ENCODE measurements around the gene NAPEPLD. TPM values are rescaled to one million over a fixed set of nuclear protein-coding genes. Genes with fewer than 3 reads are reported as not detected.
"Not testable (repeated sequence)": the region's sequence is repeated elsewhere in the genome, so short reads cannot be mapped to it uniquely, and the experiment has no call there.

NAPEPLD gene
- total RNA-seq, 1 experiment from 2014 or later: 19.2 TPM

- POLR2A ChIA-PET: no interaction called here
- Histone ChIP-seq H3K4me3 (ENCODE audit: low read depth in 2 of 2, low read length in 2 of 2) (no peak overlapping the region), H3K9me3 (ENCODE audit: control insufficient read depth, insufficient read depth, low read depth, low read length) (no peaks in the 10 kb centered on the region), H3K4me1 (ENCODE audit: control insufficient read depth, insufficient read depth, low read length) (no peaks in the 10 kb centered on the region), H3K27me3 (ENCODE audit: control insufficient read depth, insufficient read depth, low read length) (no peaks in the 10 kb centered on the region), H3K27ac (ENCODE audit: low read length) (no peak overlapping the region), H3K36me3 (ENCODE audit: control insufficient read depth, insufficient read depth, low read length) (peaks cover 4% of the 10 kb centered on the region; the same call in 1 of the 2 replicates)
- no peak for DNase-seq (ENCODE audit: low read depth, low spot score)
- ATAC-seq: no peak
- TF ChIP-seq TCF7L2 (IDR thresholded peaks at IDR 0.05; ENCODE audit: low read depth, low read length): no peak
- in situ Hi-C loops (cut with HindIII; ENCODE audit: low pct_unique_long_range_greater_than_20kb, low sequenced_read_pairs): no loop called here
- intact Hi-C loops (cut with micrococcal nuclease; ENCODE audit: unreplicated experiment): no loop called here
- CTCF ChIA-PET: no interaction called here
- no TSS peak for BruUV-seq (replicated peaks)
These were observed 33.1 kb downstream of the NAPEPLD start for GRCh38 chr7:103115771-103116170.

DNA sequence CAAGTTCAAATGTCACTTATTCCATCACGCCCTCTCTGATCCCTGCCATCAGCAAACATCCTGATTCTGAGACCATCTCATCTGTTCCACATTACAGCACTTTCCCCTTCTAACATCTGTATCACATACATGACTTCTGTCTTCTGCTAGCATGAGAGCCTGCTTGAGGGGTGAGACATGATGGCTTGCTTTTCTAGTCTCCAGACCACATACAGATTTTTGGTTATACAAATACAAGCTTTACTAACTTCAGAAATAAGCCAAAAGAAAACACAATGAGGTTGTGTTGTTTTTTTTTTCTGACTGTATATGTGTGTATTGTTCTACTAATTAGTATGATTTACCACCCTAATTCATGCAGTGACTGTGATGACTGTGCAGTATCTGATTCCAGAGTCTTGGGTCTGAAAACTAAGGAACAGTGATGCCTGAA, 34.3 kb downstream of the NAPEPLD start:
- H3K36me3 ChIP-seq (ENCODE audit: control insufficient read depth, insufficient read depth, low read length): 0 out of 2 replicates have a peak, but pooled peaks cover 2% of the 10 kb centered on the region
- POLR2A ChIA-PET: no interaction called here
- H3K9me3 ChIP-seq (ENCODE audit: control insufficient read depth, insufficient read depth, low read depth, low read length): no peaks in the 10 kb centered on the region
- H3K27ac ChIP-seq (ENCODE audit: low read length): no peak overlapping the region
- ATAC-seq: no peak
- H3K4me3 ChIP-seq (ENCODE audit: low read depth in 2 of 2, low read length in 2 of 2): no peak overlapping the region
- intact Hi-C loops (cut with micrococcal nuclease; ENCODE audit: unreplicated experiment) (no loop called here), in situ Hi-C loops (cut with HindIII; ENCODE audit: low pct_unique_long_range_greater_than_20kb, low sequenced_read_pairs) (no loop called here)
- no peaks in the 10 kb centered on the region for H3K4me1 ChIP-seq (ENCODE audit: control insufficient read depth, insufficient read depth, low read length)
- CTCF ChIA-PET: no interaction called here
- H3K27me3 ChIP-seq (ENCODE audit: control insufficient read depth, insufficient read depth, low read length): no peaks in the 10 kb centered on the region
- DNase-seq (ENCODE audit: low read depth, low spot score): no peak
- no peak for TF ChIP-seq POLR2AphosphoS5 (IDR thresholded peaks at IDR 0.05; ENCODE audit: low read depth, low read length)
- no peak for TF ChIP-seq CTCF (IDR thresholded peaks at IDR 0.05)
- TF ChIP-seq, protein P1, sequence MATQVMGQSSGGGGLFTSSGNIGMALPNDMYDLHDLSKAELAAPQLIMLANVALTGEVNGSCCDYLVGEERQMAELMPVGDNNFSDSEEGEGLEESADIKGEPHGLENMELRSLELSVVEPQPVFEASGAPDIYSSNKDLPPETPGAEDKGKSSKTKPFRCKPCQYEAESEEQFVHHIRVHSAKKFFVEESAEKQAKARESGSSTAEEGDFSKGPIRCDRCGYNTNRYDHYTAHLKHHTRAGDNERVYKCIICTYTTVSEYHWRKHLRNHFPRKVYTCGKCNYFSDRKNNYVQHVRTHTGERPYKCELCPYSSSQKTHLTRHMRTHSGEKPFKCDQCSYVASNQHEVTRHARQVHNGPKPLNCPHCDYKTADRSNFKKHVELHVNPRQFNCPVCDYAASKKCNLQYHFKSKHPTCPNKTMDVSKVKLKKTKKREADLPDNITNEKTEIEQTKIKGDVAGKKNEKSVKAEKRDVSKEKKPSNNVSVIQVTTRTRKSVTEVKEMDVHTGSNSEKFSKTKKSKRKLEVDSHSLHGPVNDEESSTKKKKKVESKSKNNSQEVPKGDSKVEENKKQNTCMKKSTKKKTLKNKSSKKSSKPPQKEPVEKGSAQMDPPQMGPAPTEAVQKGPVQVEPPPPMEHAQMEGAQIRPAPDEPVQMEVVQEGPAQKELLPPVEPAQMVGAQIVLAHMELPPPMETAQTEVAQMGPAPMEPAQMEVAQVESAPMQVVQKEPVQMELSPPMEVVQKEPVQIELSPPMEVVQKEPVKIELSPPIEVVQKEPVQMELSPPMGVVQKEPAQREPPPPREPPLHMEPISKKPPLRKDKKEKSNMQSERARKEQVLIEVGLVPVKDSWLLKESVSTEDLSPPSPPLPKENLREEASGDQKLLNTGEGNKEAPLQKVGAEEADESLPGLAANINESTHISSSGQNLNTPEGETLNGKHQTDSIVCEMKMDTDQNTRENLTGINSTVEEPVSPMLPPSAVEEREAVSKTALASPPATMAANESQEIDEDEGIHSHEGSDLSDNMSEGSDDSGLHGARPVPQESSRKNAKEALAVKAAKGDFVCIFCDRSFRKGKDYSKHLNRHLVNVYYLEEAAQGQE (IDR thresholded peaks at IDR 0.05; ENCODE audit: insufficient read depth in 1 of 2, low read depth in 2 of 2, low read length in 1 of 2): no peak
- TF ChIP-seq TCF7L2 (IDR thresholded peaks at IDR 0.05; ENCODE audit: low read depth, low read length): no peak
- BruUV-seq (replicated peaks): no TSS peak

GRCh38 chr7:103113164-103113563, 35.7 kb downstream of the NAPEPLD start:
- TF ChIP-seq TCF7L2 (IDR thresholded peaks at IDR 0.05; ENCODE audit: low read depth, low read length) (no peak), SIN3A (IDR thresholded peaks at IDR 0.05; ENCODE audit: borderline replicate concordance, insufficient read depth, low read depth, low read length) (no peak), POLR2AphosphoS5 (IDR thresholded peaks at IDR 0.05; ENCODE audit: low read depth, low read length) (no peak), CTCF (IDR thresholded peaks at IDR 0.05) (no peak)
- TF ChIP-seq, protein P1 (IDR thresholded peaks at IDR 0.05; ENCODE audit: insufficient read depth in 1 of 2, low read depth in 2 of 2, low read length in 1 of 2): no peak
- ATAC-seq: peak; percentile 63; the same call in 1 of the 2 replicates
- no TSS peak for BruUV-seq (replicated peaks)
- H3K36me3 ChIP-seq (ENCODE audit: control insufficient read depth, insufficient read depth, low read length): no peaks in the 10 kb centered on the region
- H3K27ac ChIP-seq (ENCODE audit: low read length): no peak overlapping the region
- POLR2A ChIA-PET: no interaction called here
- DNase-seq (ENCODE audit: low read depth, low spot score): no peak
- no peak overlapping the region for H3K4me3 ChIP-seq (ENCODE audit: low read depth in 2 of 2, low read length in 2 of 2)
- CTCF ChIA-PET: no interaction called here
- H3K4me1 ChIP-seq (ENCODE audit: control insufficient read depth, insufficient read depth, low read length): no peaks in the 10 kb centered on the region
- in situ Hi-C loops (cut with HindIII; ENCODE audit: low pct_unique_long_range_greater_than_20kb, low sequenced_read_pairs): no loop called here
- no peaks in the 10 kb centered on the region for H3K9me3 ChIP-seq (ENCODE audit: control insufficient read depth, insufficient read depth, low read depth, low read length)
- no peaks in the 10 kb centered on the region for H3K27me3 ChIP-seq (ENCODE audit: control insufficient read depth, insufficient read depth, low read length)
- intact Hi-C loops (cut with micrococcal nuclease; ENCODE audit: unreplicated experiment): no loop called here

DNA sequence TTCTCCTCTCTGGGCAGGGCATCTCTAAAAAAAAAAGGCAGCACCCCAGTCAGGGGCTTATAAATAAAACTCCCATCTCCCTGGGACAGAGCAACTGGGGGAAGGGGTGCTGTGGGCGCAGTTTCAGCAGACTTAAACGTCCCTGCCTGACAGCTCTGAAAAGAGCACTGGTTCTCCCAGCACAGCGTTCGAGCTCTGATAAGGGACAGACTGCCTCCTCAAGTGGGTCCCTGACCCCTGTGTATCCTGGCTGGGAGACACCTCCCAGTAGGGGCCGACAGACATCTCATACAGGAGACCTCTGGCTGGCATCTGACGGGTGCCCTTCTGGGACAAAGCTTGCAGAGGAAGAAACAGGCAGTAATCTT, 42.2 kb downstream of the NAPEPLD start:
- H3K4me3 ChIP-seq (ENCODE audit: low read depth in 2 of 2, low read length in 2 of 2); H3K9me3 ChIP-seq (ENCODE audit: control insufficient read depth, insufficient read depth, low read depth, low read length); in situ Hi-C loops (cut with HindIII; ENCODE audit: low pct_unique_long_range_greater_than_20kb, low sequenced_read_pairs); H3K27ac ChIP-seq (ENCODE audit: low read length); H3K4me1 ChIP-seq (ENCODE audit: control insufficient read depth, insufficient read depth, low read length); intact Hi-C loops (cut with micrococcal nuclease; ENCODE audit: unreplicated experiment); BruUV-seq (replicated peaks); H3K36me3 ChIP-seq (ENCODE audit: control insufficient read depth, insufficient read depth, low read length); H3K27me3 ChIP-seq (ENCODE audit: control insufficient read depth, insufficient read depth, low read length); DNase-seq (ENCODE audit: low read depth, low spot score); ATAC-seq: not testable (repeated sequence)
- CTCF ChIA-PET: interaction anchor here (0.7 kb wide), 1 partner anchor 9 kb away, joined by 3 read pairs; no protein-coding TSS in a partner anchor
- POLR2A ChIA-PET: interaction anchor here (0.7 kb wide), 1 partner anchor 13 kb away, joined by 6 read pairs; no protein-coding TSS in a partner anchor
